A549 treated with dexamethasone at 1 μM for 4 hours (cell line): ENCODE results near the gene RDH16. TPM values are rescaled to one million over a fixed set of nuclear protein-coding genes. Genes with fewer than 3 reads are reported as not detected.

Source experiments
- total RNA-seq: library from RNA; stranded (reverse); fragments of 200-300 nt; extraction: Qiagen RNA extraction; gene quantifications from 5 replicates; pipeline ENCODE4 v1.2.3, GENCODE V29; 2022

The RDH16 gene, protein sequence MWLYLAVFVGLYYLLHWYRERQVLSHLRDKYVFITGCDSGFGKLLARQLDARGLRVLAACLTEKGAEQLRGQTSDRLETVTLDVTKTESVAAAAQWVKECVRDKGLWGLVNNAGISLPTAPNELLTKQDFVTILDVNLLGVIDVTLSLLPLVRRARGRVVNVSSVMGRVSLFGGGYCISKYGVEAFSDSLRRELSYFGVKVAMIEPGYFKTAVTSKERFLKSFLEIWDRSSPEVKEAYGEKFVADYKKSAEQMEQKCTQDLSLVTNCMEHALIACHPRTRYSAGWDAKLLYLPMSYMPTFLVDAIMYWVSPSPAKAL
- 0.18 to 0.39 TPM (median 0.26 TPM) in 5 replicates for total RNA-seq

GRCh38 chr12:56957229-56958052 lies at the start of gene RDH16:
TSS of gene RDH16 (minus strand) at chr12:56957608. CDS start at chr12:56957462, 146 bp downstream.

DNA sequence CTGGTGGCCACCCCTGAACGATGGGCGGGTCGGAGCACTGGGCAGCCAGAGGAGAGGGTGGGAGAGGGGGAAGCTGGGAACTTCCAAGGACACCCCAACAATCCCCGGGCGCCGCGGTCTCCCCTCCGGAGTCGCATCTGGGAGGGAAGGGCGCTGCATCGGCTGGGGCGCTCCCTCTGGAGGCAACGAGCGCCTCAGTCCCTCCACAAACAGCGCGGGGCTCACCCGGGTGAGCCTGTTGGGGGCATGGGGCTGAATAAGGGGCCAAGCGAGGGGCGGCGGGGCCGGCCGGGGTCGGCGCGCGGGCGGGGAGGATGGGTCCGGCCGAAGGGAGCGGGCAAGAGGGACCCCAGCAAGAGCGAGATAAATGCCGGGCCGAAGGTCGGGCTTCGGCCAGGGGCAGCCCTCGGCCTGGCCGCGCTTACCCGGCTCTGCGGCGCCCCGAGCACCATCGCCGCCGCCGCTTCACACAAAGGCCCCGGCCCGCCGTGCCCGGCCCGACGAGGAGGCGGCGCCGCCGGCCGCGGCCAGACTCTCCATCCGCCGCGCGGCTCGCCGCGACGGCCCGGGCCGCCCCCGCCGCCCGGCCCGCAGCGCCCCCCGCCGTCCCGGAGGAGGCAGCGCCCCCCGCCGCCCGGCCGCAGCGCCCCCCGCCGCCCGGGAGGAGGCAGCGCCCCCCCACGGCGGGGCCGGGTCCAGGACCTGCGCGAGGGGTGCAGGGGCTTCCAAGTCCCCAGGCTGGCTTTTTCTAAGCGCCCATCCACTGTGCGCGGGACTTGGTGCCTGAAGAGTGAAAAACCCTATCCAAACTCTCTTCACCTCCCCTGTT lies 48.8 kb upstream of the RDH16 start, which contains the start of gene ZBTB39:
Gene ZBTB39 (minus strand): TSS at position 567 of the 829 bp plus-strand sequence. CDS start 1,629 bp downstream, outside the sequence.

DNA sequence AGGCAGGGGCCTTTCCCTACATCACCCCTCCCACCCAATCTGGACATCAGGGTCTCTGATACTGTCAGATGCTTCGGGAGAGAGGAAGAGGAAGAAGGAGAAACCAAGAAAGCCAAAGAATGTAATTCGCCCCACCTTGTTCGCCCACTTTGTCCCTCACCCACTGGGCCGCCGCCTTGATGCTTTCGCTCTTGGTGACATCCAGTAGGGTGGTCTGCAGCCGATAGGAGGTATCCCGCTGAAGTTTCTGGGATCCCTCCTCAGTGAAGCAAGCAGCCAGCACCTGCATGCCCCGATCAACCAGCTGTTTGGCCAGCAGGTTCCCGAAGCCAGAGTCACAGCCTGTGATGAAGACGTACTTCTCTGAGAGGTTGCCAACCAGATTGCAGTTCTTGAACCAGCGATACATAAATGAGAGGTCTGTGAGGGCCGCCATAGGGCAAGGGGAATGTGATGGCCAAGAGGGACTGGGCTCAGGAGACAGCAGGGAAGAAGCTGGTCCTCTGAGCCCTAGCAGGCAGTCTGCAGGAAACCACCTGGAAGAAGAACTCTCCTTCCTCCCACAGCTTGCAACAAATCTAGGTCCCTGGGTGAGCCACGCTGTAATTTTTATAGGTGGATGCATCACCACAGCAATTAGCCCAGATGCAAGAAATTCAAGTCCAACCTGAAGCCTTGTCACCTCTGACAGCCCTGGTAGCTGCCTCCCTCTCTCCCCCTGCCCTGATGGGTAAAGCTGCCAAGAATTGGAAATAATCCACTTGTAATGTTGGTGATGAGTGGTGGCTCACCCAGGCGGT lies 23.4 kb downstream of the RDH16 start, which contains the start of gene SDR9C7:
Gene SDR9C7 (minus strand): TSS at position 583 of the 800 bp plus-strand sequence. CDS start 147 bp downstream, at position 436.

Other genes with a start within 250 kb of the RDH16 start
- 1,389 to 2,133 TPM (median 1,421 TPM) in 5 replicates for gene NACA, start 232.3 kb downstream of the RDH16 start, total RNA-seq
- gene PRIM1, start 205.3 kb downstream of the RDH16 start, total RNA-seq = 24.0 to 27.2 TPM (median 26.7 TPM) in 5 replicates
- 1.1 to 2.0 TPM (median 1.4 TPM) in 5 replicates for gene HSD17B6, start 194.3 kb downstream of the RDH16 start, total RNA-seq
- gene SDR9C7, start 23.2 kb downstream of the RDH16 start, total RNA-seq = 0.05 to 0.08 TPM (median 0.07 TPM) in 4 of 5 replicates, not detected in the other
- 4.7 to 6.6 TPM (median 6.1 TPM) in 5 replicates for gene ZBTB39, start 48.9 kb upstream of the RDH16 start, total RNA-seq
- gene TAC3, start 58.9 kb upstream of the RDH16 start, total RNA-seq = 0.11 to 0.15 TPM in 2 of 5 replicates, not detected in the others
- gene MYO1A, start 92.5 kb upstream of the RDH16 start, total RNA-seq = 0.10 to 0.72 TPM (median 0.30 TPM) in 5 replicates
- 11.7 to 18.9 TPM (median 15.6 TPM) in 5 replicates for gene NEMP1, start 121.2 kb upstream of the RDH16 start, total RNA-seq
- gene NAB2, start 131.5 kb upstream of the RDH16 start, total RNA-seq = 11.7 to 15.1 TPM (median 14.0 TPM) in 5 replicates
- gene STAT6, start 153.8 kb upstream of the RDH16 start, total RNA-seq = 32.8 to 49.9 TPM (median 45.3 TPM) in 5 replicates
- 9.7 to 18.2 TPM (median 14.8 TPM) in 5 replicates for gene LRP1, start 170.9 kb upstream of the RDH16 start, total RNA-seq
- not detected in 5 replicates for gene LRP1-AS, start 190.0 kb upstream of the RDH16 start, total RNA-seq